Measurements from ENCODE around the gene VAV2.
"Not testable (repeated sequence)": the region's sequence is repeated elsewhere in the genome, so short reads cannot be mapped to it uniquely, and the experiment has no call there.

The VAV2 gene

GRCh38 chr9:133915534-133916158 lies 76.5 kb downstream of the VAV2 start:
- no peak for DNase-seq (ENCODE audit: low read depth)

- DNase-seq (ENCODE audit: low read depth): no peak
Observed at GRCh38 chr9:133914442-133915342, 77.4 kb downstream of the VAV2 start.

- no peak for DNase-seq (ENCODE audit: low read depth)
Observed at GRCh38 chr9:133913571-133914369, 78.4 kb downstream of the VAV2 start.

GRCh38 chr9:133910855-133911514 lies 81.1 kb downstream of the VAV2 start:
- DNase-seq (ENCODE audit: low read depth): no peak

- no peak for DNase-seq (ENCODE audit: low read depth)
Observed at GRCh38 chr9:133906932-133907910, 84.9 kb downstream of the VAV2 start.

- no peak for DNase-seq (ENCODE audit: low read depth)
Observed at GRCh38 chr9:133906218-133906617, 85.9 kb downstream of the VAV2 start.

GRCh38 chr9:133905493-133905892 lies 86.6 kb downstream of the VAV2 start:
- DNase-seq (ENCODE audit: low read depth): no peak

- no peak for DNase-seq (ENCODE audit: low read depth)
Observed at GRCh38 chr9:133904346-133905090, 87.6 kb downstream of the VAV2 start.

GRCh38 chr9:133901184-133901835 lies 90.8 kb downstream of the VAV2 start:
- DNase-seq (ENCODE audit: low read depth): no peak

- no peak for DNase-seq (ENCODE audit: low read depth)
Observed at GRCh38 chr9:133897675-133898074, 94.4 kb downstream of the VAV2 start.

GRCh38 chr9:133896007-133896406 lies 96.1 kb downstream of the VAV2 start:
- not testable (repeated sequence) for DNase-seq (ENCODE audit: low read depth)

GRCh38 chr9:133895335-133895734 lies 96.8 kb downstream of the VAV2 start:
- no peak for DNase-seq (ENCODE audit: low read depth)

- DNase-seq (ENCODE audit: low read depth): no peak
Observed at GRCh38 chr9:133894377-133895321, 97.5 kb downstream of the VAV2 start.

- DNase-seq (ENCODE audit: low read depth): no peak
Observed at GRCh38 chr9:133893191-133893994, 98.7 kb downstream of the VAV2 start.

- DNase-seq (ENCODE audit: low read depth): no peak
Observed at GRCh38 chr9:133892193-133892920, 99.8 kb downstream of the VAV2 start.

GRCh38 chr9:133891741-133892140 lies 100.4 kb downstream of the VAV2 start:
- no peak for DNase-seq (ENCODE audit: low read depth)

- DNase-seq (ENCODE audit: low read depth): no peak
Observed at GRCh38 chr9:133890583-133890982, 101.5 kb downstream of the VAV2 start.

Data from activated T-helper 1 cell treated with Interleukin-2 at 50 U/mL for 16 hours (primary cell).